CD4-positive, alpha-beta T cell treated with Interleukin-10 for 1 hour (primary cell): Measurements from ENCODE around the gene AGMO.
"Not testable (repeated sequence)": the region's sequence is repeated elsewhere in the genome, so short reads cannot be mapped to it uniquely, and the experiment has no call there.

Source experiments
- DNase-seq: peaks from one replicate; pipeline ENCODE4 v3.0.0-alpha.2; 2020

Gene AGMO

DNA sequence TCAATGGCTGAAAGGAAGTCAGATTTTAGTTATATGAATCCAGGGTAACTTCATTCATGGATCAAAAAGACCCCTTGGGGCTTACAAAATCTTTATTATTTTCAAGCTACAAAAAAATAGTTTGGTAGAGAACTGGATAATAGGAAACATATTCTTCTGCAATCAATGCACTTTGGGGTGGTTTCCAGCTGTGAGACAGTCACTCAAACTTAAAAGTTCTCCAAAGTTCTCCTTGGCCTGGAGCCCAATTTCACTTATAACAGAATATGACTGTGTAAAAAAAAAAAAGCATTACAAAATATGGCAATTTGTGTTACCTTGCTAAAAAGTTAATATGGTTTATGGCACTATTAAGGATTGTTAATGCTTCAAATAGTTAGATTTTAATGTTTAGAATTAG, 255.5 kb downstream of the AGMO start:
- DNase-seq: no peak

DNA sequence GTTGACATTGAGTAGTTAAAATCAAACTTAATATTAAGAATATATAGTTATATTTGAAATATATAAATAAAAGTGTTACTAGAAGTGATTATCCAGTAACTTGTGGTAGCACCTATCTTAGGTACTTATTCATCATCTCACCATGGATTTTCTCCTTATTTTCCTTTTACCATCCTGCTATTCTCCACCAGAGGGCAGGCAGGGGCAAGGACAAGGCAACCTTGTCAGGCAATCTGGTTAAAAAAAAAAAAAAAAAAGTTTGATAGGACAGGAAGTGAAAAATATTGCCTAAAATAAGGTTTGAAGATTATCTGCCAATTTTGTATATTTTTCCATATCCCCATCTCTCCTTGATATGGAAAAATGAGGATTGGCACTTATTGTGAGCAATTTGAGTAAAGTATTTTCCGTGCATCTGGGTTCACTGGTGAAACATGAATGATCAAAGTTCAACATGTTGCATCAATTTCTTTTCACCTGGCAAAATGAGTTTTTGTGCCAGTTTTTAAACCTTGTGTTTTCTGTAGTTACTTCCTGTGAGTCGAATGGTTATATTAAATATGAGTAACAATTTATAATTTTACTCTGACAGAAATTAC, 256.7 kb downstream of the AGMO start:
- no peak for DNase-seq

DNA sequence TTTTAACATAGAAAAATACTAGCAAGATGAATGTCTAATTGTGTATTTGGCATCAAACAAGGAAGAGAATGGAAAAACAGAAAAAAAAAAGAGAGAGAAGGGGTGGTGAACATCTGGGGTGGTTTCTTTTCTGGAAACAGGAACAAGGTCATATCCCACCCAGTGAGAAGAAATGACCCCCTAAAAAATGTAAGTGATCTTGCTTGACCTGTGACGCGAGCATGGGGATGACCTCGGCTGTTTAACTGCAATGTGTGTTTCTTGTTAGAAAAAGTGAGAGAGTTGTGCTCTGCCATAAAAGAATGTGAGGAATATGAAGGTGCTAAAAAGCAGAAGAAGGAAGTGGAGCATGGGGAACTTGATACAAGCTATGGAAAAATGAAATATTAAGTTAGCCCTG, 258.5 kb downstream of the AGMO start:
- no peak for DNase-seq

DNA sequence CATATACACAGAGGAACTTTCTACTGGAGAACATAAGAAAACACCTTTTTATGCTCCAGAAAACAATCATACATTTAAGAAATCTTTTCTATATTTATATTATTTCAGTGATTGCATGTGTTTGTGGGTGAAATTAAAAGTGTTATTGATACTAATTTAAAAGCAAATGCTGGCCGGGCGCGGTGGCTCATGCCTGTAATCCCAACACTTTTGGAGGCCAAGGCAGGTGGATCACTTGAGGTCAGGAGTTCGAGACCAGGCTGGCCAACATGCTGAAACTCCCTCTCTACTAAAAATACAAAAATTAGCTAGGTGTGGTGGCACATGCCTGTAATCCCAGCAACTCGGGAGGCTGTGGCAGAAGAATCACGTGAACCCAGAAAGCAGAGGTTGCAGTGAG, 260.8 kb downstream of the AGMO start:
- DNase-seq: not testable (repeated sequence)

DNA sequence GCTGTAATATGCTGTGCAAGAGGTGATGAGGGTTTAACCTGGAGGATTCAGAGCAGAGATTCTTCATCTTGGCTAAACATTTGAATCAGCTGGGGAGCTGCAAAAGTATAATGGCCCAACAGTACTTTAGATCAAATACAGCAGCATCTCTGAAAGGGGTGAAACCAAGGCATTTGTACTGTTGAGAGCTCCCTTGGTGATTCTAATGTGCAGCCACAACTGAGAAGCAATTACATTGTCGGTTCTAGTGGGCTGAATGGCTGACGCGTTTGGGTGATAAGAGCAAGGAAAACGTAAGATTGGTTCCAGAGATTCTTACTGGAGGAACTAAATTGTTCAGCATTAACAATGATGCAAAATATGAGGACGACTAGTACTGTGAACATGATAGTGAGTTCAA, 269.7 kb downstream of the AGMO start:
- no peak for DNase-seq

DNA sequence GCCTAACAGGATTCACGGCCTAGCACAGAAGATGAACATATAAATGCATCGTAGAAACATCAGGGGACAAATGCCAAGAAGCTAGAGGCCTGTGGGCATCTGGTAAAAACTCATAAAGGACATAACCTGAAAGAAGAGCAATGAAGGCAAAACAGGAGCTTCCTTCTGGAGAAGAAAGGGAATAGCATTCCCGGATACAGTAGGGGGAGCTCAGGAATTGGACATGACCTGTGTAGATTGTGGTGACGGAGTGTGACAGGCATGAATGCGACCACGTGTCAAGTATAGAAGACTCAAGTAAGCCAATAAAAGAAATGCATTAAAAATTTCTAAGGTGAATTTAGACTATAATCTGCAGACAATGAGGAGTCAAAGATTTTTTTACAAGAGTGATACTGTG, 270.1 kb downstream of the AGMO start:
- no peak for DNase-seq

DNA sequence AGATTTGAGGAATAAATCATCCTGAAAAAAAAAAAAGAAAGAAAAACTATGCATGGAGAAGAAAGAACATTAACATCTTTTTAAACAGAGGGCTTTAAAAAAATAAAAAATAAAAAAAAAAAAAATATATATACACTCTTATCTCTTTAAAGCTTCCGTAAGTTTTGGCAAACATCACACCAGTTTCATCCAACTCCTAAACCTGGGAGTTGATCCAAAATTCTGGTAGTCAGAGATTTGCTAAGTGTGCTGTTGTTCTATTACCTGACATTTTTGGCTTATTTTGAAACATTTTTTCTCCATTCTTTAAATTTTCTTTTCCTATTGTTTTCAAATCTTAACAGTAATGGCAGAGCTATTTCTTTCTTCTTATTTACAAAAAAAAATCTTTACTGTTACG, 273.1 kb downstream of the AGMO start:
- no peak for DNase-seq

DNA sequence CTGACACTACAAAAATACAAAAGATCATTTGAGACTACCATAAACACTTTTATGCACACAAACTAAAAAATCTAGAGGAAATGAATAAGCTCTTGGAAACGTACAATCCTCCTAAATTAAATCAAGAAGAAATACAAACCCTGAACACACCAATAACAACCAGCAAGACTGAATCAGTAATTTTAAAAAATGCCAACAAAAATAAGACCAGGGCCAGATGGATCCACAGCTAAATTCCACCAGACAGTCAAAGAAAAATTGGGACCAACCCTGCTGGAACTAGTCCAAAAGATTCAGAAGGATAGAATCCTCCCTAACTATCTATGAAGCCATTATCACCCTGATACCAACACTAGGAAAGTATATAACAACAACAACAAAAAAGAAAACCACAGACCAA, 277.4 kb downstream of the AGMO start:
- no peak for DNase-seq

DNA sequence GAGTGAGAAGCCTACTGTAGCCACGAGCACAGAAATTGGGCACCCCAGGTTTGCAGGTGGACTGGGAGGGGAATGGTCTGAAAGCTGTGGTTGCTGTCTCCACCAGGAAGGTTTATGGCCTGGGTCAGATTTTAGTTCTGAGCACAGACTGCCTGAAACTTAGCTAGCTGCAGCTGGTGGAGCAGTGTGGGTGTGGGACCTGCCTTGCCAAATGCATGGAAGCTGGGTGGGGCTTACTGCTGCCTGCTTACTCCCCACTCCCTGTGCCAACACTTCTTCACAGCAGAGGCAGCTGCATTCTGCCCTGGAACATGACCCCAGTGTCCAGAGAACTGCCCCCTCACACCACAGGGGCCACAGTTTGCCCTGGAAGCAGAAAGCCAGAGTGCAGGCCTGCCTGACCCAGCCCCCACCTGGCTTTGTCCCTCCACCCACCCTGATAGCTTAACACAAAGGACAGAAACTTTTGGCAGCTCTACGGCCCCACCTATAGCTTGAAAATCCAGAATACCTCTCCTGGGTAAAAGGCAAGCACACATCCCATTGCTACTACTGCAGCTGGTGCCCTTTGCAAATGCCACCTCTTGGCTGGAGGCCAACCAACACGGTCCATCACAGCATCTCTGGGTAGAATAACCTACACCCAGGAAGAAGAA, 281.6 kb downstream of the AGMO start:
- no peak for DNase-seq

DNA sequence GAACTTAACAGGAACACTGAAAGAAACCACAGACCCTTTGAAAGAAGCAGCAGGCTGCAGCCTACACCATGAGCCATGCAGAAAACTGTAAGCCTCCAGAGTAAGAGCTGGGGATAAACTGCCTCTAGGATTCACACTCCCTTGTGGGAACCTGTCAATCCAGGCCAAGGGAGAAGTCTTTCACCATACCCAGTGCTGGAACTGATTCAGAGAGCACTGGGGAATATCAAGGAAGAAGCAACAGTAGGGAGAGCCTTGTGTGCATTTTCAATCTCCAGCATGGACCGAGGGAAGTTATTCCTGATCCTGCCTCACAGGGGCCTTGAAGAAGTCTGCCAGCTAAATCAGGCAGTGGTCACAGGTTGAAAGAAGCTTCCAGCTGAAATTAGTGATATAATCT, 282.2 kb downstream of the AGMO start:
- no peak for DNase-seq

DNA sequence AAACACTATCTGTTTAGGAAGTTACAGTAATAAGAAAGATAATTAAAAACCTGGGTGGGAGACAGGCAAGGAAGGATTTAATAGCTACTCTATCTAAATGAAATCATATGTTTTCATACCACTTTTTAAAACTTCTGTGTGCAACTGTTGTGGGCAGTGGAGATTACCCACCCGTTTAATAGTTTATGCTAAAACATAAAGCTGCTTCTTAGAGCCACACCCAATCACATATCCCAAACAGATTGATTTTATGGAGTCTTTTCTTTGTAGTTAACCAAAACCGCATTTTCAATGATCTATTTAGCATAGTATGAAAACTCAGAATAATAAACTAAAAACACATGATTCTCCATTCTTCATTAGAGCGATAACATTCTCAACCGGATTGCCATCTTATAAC, 304.1 kb downstream of the AGMO start:
- no peak for DNase-seq

DNA sequence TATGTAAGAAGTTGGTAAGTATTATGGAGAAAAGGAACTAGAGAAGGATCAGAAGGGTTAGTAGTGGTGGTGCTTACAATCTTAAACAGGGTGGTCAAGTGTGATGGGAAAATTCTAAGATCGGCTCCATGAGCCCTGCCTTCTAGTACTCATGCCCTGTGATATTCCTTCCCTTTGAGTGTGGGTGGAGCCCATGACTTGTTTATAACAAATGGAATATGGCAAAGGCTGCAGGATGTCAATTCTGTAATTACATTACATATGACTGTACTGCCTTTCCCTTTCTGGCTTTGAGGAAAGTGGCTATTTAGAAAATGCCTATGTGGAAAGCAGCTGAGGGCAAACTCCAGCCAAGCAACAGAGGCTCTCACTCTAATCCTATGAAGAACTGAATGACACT, 309.6 kb downstream of the AGMO start:
- no peak for DNase-seq

DNA sequence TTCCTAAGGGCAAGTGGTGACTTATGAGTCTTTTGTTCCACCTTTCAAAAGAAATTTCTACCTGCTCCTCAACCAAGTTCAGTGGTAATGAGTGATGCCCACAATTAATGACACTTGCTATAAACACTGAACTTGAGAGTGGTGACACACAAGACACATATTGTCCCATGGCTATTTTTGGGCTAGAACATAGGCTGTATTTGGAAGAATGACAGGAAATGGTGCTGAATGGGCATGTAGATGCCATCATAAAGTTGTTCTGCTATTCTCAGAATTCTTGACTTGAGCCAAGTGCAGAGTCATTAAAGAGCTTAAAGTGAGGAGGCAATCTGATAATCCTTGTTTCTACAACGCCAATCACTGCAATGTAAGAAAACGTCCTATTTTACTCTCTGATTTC, 313.3 kb downstream of the AGMO start:
- DNase-seq: no peak

DNA sequence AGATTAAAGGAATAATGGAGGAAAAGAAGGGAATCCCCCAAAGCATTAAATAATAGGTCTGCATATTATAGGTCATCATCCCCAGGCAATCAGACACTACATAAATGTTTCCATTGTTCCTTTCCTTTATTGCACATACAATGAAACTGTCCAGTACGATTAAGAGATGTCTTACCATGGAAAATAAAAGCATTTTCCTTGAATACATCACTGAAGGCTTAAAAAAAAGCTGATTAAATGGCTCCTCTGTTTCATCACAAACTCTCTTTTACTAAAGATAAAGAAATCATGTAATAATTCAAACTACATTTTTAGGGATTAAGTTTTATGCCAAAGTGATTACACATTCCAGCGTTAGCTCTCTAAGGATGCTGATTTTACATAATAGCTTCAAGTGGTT, 316.0 kb downstream of the AGMO start:
- DNase-seq: no peak

DNA sequence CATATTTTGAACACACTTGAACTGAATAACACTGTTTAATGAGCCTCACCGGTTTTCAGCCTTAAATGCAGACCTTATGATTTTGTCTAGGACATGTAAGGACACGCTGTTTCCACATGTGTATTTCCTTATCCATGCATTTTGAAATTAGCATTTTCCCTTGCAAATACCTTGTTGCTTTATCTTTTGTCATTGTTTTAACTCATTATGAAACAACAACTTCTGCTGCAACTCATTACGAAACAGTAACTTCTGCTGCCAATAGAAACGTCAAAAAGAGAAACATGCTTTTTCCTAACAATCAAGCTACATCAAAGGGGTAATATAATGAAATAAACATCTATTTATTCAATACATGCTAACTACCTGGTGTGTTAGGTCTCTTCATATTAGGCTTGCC, 322.0 kb downstream of the AGMO start:
- no peak for DNase-seq

DNA sequence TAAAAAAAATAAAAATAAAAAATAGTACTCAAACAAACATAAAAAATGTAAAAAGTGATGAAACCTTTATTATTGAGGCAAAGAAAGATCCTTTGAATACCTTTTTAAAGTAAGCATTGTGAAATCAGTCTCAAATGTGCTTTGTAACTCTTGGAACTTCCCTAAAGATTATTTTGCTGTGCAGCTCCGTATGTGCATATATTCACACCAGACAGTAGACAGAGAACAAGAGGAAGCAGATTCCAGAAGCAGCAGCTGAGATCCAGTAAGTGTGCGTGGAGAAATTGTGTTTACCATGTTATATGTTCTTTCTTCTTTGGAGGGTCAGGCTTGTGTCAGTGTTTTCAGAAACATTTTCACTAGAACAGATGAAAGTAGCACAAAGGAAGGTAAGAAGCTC, 324.9 kb downstream of the AGMO start:
- no peak for DNase-seq

DNA sequence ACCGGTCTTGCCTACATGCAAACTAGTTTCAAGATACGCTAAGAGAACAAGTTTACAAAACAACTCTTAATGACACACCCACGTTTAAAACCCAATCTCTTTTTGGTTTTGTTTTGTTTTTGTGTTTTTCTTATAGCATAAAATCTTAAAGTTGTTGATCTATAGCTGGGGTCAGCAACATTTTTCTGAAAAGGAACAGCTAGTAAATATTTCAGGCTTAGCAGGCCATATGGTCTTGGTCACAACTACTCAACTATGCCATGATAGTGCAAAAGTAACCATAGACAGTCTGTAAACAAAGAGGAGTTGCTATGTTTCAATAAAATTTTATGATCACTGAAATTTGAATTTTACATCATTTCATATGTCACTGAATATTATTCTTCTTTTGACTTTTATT, 327.4 kb downstream of the AGMO start:
- no peak for DNase-seq

DNA sequence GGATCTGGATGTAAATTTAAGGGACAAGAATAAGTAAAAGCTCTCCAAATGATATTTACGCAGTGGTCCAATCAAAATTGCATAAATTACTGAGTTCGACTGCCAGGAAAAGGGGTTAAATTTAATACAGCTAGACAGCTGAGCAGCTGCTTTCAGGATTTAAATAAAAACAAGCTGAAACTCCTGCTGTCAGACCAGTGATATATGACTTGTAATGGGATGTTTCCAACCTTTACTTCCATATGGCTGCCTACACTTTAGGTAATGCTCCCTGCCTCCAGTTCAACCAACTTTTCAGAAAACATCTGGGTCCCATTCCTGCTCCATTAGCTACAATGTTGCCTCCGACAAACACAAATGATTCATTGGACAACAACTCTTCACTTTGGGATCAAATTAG, 333.0 kb downstream of the AGMO start:
- DNase-seq: no peak

DNA sequence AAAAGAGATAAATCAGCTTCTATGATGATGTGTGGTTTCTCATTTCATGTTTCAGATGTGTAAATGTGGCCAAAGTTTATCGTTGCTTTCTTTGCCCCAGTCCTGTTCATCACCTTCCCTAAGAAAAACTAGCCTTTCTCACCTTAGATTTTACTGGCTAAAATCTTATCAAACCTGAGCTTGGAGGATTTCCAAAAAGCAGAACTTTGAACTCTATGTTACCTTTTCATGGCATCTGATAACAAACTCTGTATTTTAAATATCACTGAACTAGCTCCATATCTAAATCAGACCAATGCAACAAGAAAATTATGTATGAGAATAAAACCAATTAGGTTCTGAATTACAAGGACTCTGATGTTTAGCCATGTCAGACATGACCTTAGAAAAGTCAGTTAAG, 335.8 kb downstream of the AGMO start:
- DNase-seq: no peak

DNA sequence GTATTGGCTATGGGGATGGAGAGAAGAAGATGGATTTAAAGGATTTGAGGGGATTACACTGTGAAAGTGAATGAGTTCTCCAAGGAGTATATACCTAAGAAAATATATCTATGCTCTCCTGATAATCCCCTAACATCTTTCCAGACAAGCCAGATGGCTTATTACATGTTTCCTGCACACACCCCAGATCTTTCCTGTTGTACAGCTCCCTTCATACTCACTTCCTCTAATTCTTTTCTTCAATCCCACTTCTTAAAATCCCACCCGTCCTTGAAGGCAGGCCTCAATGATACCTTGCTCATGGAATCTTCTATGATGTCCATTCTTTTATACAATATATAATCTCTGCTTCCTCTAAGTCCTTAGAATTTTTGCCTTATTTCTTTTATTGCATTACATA, 342.1 kb downstream of the AGMO start:
- no peak for DNase-seq

DNA sequence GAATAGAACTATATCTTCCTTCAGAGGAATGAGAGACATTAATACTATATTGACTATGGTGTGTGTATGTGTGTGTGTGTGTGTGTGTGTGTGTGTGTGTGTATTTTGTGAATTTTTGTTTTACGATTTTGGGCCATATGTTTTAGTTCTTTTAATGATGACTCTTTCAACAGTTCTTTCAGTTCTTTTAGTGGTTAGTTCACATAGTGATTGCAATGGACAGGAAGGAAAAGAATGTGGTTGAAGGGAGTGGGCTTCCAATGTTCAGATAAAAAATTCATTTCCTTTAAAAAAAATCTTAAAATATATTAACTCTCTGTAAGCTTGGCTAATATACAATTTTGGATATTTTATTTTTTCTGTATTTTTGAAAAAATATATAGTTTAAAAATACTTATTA, 343.6 kb downstream of the AGMO start:
- DNase-seq: no peak

DNA sequence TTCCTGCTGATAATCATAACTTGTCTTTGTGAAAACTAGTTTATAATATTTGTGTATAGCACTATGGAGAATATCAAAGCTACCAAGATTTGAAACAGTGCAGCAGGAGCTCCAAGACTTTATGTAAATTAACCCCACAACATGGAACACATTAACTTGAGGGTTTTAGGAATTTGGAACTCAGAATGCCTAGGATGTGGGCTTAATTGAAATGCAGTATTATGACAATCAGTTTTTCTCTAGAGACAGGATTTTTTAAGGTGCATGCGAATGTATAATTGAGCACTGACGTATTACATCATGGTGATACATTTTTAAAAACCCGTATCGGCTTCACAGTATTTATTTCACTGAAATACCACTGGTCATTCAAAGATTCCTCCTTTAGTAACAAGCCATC, 346.2 kb downstream of the AGMO start:
- no peak for DNase-seq

DNA sequence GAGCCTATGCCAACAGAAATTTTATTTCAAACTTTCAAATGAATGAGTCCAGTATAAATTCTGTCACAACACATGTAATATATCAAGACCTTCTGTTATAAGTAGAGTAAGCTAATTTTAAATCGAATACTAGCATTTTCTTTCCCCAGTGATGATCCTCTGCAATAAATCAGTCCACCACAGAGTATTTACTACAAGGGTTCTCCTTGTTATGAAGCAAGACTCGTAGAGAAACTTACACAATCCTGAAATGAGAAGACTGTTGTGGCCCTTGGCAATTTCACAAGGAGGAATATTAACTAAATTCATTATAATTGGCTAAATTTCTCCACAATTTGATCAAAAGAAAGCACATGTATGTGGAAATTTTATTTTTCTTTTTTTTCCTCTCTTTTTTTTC, 346.8 kb downstream of the AGMO start:
- DNase-seq: no peak

DNA sequence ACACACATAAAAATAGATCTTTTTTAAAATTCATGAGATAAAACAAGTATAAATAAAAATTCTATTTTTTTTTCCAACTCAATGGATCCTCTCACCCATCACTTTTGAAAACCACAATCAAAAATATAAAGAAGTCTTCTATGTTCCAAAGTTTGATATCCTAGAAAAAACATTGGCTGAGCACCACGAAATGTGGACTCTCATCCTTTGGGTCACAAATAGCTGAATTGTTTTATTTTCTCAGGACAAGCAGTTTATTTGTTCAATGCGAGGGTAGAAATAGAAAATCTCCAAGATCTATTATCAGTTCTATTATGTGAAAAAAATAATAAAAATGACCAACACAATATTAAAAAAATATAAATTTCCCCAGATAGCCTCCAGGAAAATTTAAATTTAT, 348.7 kb downstream of the AGMO start:
- no peak for DNase-seq

DNA sequence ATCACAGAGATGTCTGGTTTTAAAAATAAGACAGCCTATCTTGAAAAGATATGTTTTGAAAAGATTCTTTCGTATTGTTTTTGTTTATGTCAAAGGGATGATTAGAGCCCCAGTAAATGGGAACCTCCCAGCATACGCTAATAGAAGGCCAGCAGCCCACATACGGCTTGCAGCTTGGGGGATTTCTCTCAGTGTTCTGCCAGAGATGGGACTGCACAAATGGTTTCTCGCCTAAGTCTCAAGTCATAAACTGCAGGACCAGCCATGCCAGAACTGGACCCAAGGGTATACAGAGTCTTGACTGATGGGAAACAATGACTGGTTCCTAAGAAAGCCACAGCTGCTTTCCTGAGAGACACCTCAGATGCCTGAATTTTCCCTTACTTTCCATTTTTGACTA, 352.4 kb downstream of the AGMO start:
- DNase-seq: no peak

DNA sequence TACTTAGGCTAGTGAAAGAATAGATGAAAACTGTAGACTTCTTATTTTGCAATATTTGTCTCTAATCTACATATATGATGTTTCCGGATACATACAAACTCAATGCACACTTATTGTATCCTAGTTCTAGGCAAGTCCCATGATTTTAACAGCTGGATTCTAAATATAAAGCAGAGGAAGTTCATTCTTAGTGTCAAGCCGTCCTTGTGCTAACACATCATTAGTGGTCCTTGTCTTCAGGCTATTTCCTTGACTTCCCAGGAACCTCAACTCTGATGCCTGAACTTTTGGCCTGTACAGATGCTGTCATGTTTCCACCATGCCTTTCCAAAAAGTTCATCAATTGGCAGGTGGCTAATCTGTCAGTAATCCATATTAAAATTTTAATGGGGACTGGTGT, 357.4 kb downstream of the AGMO start:
- no peak for DNase-seq
